Neural cell (in vitro differentiated cells): ENCODE measurements around the gene AP1S1.

Source experiments
- EP300 ChIP-seq: fragments of 450-650 bp; conservative IDR thresholded peaks from 2 replicates; pipeline ENCODE4 v1.6.1; 2014; ENCODE audit warnings: antibody characterized with exemption, mild to moderate bottlenecking, moderate library complexity; ENCODE audit not compliant: poor library complexity, severe bottlenecking
- EZH2 ChIP-seq: fragments of 200-600, 300-800 bp; shearing (Covaris generic), sonication (generic); IDR thresholded peaks from 2 replicates; pipeline ENCODE4 v1.6.1; 2014; ENCODE audit warnings: antibody characterized with exemption, low read length, borderline replicate concordance, mild to moderate bottlenecking; ENCODE audit not compliant: insufficient read depth, poor library complexity, severe bottlenecking
- MXI1 ChIP-seq: fragments of 450-650 bp; conservative IDR thresholded peaks from 2 replicates; pipeline ENCODE4 v1.6.1; 2014; ENCODE audit warnings: antibody characterized with exemption, mild to moderate bottlenecking; ENCODE audit not compliant: poor library complexity, severe bottlenecking
- POLR2AphosphoS5 ChIP-seq: IDR thresholded peaks from 2 replicates; pipeline ENCODE4 v1.6.1; 2012
- RAD21 ChIP-seq: fragments of 450-650 bp; conservative IDR thresholded peaks from 2 replicates; pipeline ENCODE4 v1.6.1; 2014; ENCODE audit warnings: antibody characterized with exemption, mild to moderate bottlenecking, moderate library complexity
- SMC3 ChIP-seq: fragments of 450-650 bp; conservative IDR thresholded peaks from 2 replicates; pipeline ENCODE4 v1.6.1; 2014; ENCODE audit warnings: antibody characterized with exemption, mild to moderate bottlenecking, moderate library complexity; ENCODE audit not compliant: poor library complexity
- TF ChIP-seq, protein P1 (sequence below): IDR thresholded peaks from 2 replicates; pipeline ENCODE4 v1.6.1; 2012; ENCODE audit warnings: borderline replicate concordance
- TF ChIP-seq, protein P2 (sequence below): fragments of 450-650 bp; IDR thresholded peaks from 2 replicates; pipeline ENCODE4 v1.5.1; 2014; ENCODE audit warnings: antibody characterized with exemption, mild to moderate bottlenecking, moderate library complexity; ENCODE audit not compliant: poor library complexity, severe bottlenecking

DNA sequence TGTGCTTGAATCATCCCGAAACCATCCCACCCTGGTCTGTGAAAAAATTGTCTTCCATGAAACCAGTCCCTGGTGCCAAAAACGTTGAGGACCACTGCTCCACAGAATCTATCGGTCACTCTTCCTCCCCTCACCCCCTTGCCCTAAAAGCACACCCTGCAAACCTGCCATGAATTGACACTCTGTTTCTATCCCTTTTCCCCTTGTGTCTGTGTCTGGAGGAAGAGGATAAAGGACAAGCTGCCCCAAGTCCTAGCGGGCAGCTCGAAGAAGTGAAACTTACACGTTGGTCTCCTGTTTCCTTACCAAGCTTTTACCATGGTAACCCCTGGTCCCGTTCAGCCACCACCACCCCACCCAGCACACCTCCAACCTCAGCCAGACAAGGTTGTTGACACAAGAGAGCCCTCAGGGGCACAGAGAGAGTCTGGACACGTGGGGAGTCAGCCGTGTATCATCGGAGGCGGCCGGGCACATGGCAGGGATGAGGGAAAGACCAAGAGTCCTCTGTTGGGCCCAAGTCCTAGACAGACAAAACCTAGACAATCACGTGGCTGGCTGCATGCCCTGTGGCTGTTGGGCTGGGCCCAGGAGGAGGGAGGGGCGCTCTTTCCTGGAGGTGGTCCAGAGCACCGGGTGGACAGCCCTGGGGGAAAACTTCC lies 28.2 kb upstream of the AP1S1 start:
- TF ChIP-seq, protein P1, sequence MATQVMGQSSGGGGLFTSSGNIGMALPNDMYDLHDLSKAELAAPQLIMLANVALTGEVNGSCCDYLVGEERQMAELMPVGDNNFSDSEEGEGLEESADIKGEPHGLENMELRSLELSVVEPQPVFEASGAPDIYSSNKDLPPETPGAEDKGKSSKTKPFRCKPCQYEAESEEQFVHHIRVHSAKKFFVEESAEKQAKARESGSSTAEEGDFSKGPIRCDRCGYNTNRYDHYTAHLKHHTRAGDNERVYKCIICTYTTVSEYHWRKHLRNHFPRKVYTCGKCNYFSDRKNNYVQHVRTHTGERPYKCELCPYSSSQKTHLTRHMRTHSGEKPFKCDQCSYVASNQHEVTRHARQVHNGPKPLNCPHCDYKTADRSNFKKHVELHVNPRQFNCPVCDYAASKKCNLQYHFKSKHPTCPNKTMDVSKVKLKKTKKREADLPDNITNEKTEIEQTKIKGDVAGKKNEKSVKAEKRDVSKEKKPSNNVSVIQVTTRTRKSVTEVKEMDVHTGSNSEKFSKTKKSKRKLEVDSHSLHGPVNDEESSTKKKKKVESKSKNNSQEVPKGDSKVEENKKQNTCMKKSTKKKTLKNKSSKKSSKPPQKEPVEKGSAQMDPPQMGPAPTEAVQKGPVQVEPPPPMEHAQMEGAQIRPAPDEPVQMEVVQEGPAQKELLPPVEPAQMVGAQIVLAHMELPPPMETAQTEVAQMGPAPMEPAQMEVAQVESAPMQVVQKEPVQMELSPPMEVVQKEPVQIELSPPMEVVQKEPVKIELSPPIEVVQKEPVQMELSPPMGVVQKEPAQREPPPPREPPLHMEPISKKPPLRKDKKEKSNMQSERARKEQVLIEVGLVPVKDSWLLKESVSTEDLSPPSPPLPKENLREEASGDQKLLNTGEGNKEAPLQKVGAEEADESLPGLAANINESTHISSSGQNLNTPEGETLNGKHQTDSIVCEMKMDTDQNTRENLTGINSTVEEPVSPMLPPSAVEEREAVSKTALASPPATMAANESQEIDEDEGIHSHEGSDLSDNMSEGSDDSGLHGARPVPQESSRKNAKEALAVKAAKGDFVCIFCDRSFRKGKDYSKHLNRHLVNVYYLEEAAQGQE, result no peak
- TF ChIP-seq, protein P2, sequence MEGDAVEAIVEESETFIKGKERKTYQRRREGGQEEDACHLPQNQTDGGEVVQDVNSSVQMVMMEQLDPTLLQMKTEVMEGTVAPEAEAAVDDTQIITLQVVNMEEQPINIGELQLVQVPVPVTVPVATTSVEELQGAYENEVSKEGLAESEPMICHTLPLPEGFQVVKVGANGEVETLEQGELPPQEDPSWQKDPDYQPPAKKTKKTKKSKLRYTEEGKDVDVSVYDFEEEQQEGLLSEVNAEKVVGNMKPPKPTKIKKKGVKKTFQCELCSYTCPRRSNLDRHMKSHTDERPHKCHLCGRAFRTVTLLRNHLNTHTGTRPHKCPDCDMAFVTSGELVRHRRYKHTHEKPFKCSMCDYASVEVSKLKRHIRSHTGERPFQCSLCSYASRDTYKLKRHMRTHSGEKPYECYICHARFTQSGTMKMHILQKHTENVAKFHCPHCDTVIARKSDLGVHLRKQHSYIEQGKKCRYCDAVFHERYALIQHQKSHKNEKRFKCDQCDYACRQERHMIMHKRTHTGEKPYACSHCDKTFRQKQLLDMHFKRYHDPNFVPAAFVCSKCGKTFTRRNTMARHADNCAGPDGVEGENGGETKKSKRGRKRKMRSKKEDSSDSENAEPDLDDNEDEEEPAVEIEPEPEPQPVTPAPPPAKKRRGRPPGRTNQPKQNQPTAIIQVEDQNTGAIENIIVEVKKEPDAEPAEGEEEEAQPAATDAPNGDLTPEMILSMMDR, result no peak
- TF ChIP-seq RAD21 (no peak), POLR2AphosphoS5 (no peak), EP300 (no peak), EZH2 (no peak), SMC3 (no peak), MXI1 (no peak)
